CD14-positive monocyte (primary cell): Measurements from ENCODE around the gene CDK19. TPM values are rescaled to one million over a fixed set of nuclear protein-coding genes. Genes with fewer than 3 reads are reported as not detected.

Experiments used
- DNase-seq, 3 donors: peaks; one replicate each; pipeline ENCODE4 v3.0.0-alpha.2; 2011 to 2022
- H2AFZ ChIP-seq: 2 replicates; pipeline ENCODE4 v1.6.0; 2012; ENCODE audit warnings: mild to moderate bottlenecking, low read depth, low read length, inconsistent platforms; ENCODE audit not compliant: insufficient read depth, poor library complexity, severe bottlenecking
- H3K27ac ChIP-seq, 2 donors: 1 replicate in 1 of 2; 2 replicates in 1 of 2; pipeline ENCODE4 v1.5.1; 2012 to 2013; ENCODE audit warnings: low read length in 2 of 2, control low read depth in 1 of 2, inconsistent platforms in 1 of 2, low read depth in 1 of 2, mild to moderate bottlenecking in 1 of 2
- H3K27me3 ChIP-seq, 2 donors: one replicate each; pipeline versions ENCODE4 v1.6.0 to v1.6.1; 2011 to 2013; ENCODE audit warnings: low read length in 2 of 2; ENCODE audit not compliant: control insufficient read depth in 2 of 2, insufficient read depth in 2 of 2
- H3K36me3 ChIP-seq, 2 donors: replicated peaks in 1 of 2; 1 replicate in 1 of 2; 2 replicates in 1 of 2; pipeline versions ENCODE4 v1.5.1 to v1.6.1; 2012 to 2013; ENCODE audit warnings: low read length in 2 of 2, control low read depth in 1 of 2, inconsistent platforms in 1 of 2, mild to moderate bottlenecking in 1 of 2; ENCODE audit not compliant: insufficient read depth in 2 of 2, control insufficient read depth in 1 of 2
- H3K4me1 ChIP-seq, 2 donors: 1 replicate in 1 of 2; 2 replicates in 1 of 2; pipeline versions ENCODE4 v1.5.1 to v1.6.1; 2012 to 2013; ENCODE audit warnings: low read length in 2 of 2, control low read depth in 1 of 2, inconsistent platforms in 1 of 2, mild to moderate bottlenecking in 1 of 2, moderate library complexity in 1 of 2; ENCODE audit not compliant: insufficient read depth in 2 of 2, control insufficient read depth in 1 of 2
- H3K4me2 ChIP-seq: replicated peaks from 2 replicates; pipeline ENCODE3; 2012; ENCODE audit warnings: low read length, moderate library complexity, mild to moderate bottlenecking; ENCODE audit not compliant: poor library complexity, severe bottlenecking; ENCODE audit errors: extremely low read depth
- H3K4me3 ChIP-seq, 3 experiments: fragments of 200-600 bp in 1 of 3; sonication (generic) in 1 of 3; replicated peaks in 1 of 3; 1 replicate in 2 of 3; 2 replicates in 1 of 3; pipeline ENCODE4 v1.5.1; 2011 to 2013; ENCODE audit warnings: low read length in 3 of 3, mild to moderate bottlenecking in 3 of 3, control low read depth in 2 of 3, low read depth in 2 of 3, inconsistent platforms in 1 of 3, moderate library complexity in 1 of 3
- H3K79me2 ChIP-seq: 2 replicates; pipeline ENCODE4 v1.6.0; 2012; ENCODE audit warnings: mild to moderate bottlenecking, control low read depth, inconsistent platforms, low read length, moderate library complexity; ENCODE audit not compliant: insufficient read depth
- H3K9ac ChIP-seq: 2 replicates; pipeline ENCODE4 v1.6.0; 2017; ENCODE audit warnings: low read length, mild to moderate bottlenecking; ENCODE audit not compliant: insufficient read depth, poor library complexity, severe bottlenecking
- H3K9me3 ChIP-seq, 2 donors: replicated peaks in 1 of 2; 1 replicate in 1 of 2; 2 replicates in 1 of 2; pipeline versions ENCODE4 v1.5.1 to v1.6.1; 2012 to 2013; ENCODE audit warnings: low read length in 2 of 2, control low read depth in 1 of 2; ENCODE audit not compliant: control insufficient read depth in 1 of 2, insufficient read depth in 1 of 2
- H4K20me1 ChIP-seq: 2 replicates; pipeline ENCODE4 v1.6.0; 2012; ENCODE audit warnings: mild to moderate bottlenecking, low read length, control low read depth, moderate library complexity; ENCODE audit not compliant: insufficient read depth
- H3K27ac Mint-ChIP-seq, 7 donors: one replicate each; pipeline ENCODE4 v1.8.0; 2020; ENCODE audit warnings: mild to moderate bottlenecking in 7 of 7, mixed read lengths in 7 of 7, moderate library complexity in 6 of 7, inconsistent platforms in 2 of 7
- H3K27me3 Mint-ChIP-seq, 3 donors: one replicate each; pipeline ENCODE4 v1.8.0; 2021 to 2022; ENCODE audit warnings: low read depth in 3 of 3, mild to moderate bottlenecking in 3 of 3, mixed read lengths in 3 of 3, moderate library complexity in 3 of 3, inconsistent platforms in 1 of 3
- H3K36me3 Mint-ChIP-seq, 2 donors: one replicate each; pipeline ENCODE4 v1.8.0; 2020; ENCODE audit warnings: mixed read lengths in 2 of 2, inconsistent platforms in 1 of 2, mild to moderate bottlenecking in 1 of 2
- H3K4me1 Mint-ChIP-seq: one replicate; pipeline ENCODE4 v1.8.0; 2020; ENCODE audit warnings: mild to moderate bottlenecking, mixed read lengths
- H3K4me3 Mint-ChIP-seq, 2 donors: one replicate each; pipeline ENCODE4 v1.8.0; 2020; ENCODE audit warnings: mild to moderate bottlenecking in 2 of 2, mixed read lengths in 2 of 2, moderate library complexity in 1 of 2
- H3K9me3 Mint-ChIP-seq, 7 donors: one replicate each; pipeline ENCODE4 v1.8.0; 2020 to 2022; ENCODE audit warnings: mixed read lengths in 7 of 7, mild to moderate bottlenecking in 6 of 7, moderate library complexity in 6 of 7, inconsistent platforms in 2 of 7
- WGBS: methylation state at CpG from one replicate; pipeline ENCODE4 v1.1.5; 2013; ENCODE audit warnings: missing lambda C conversion rate; ENCODE audit not compliant: insufficient coverage; 5-methylcytosine and 5-hydroxymethylcytosine counted together
- intact Hi-C, 2 donors: fragments of 100-400 bp; cut with micrococcal nuclease; formaldehyde crosslinking; loops; one replicate each; pipeline versions ENCODE4 v1.15.0 to v1.15.1; 2023
- polyA plus RNA-seq, 3 donors: library from polyadenylated mRNA; depleted of rRNA in 1 of 3; unstranded in 2 of 3; stranded (reverse) in 1 of 3; fragments of 300-500 nt in 2 of 3; fragments of >200 nt in 1 of 3; fragmentation: Illumina TruSeq in 2 of 3; gene quantifications; 1 replicate in 2 of 3; 2 replicates in 1 of 3; pipeline ENCODE4 v1.2.3, GENCODE V29; 2012 to 2021
- TF ChIP-seq, protein P1 (sequence below): fragments of 200-600 bp; IDR thresholded peaks from one replicate; pipeline ENCODE4 v1.8.0; 2022; ENCODE audit warnings: antibody characterized with exemption, mild to moderate bottlenecking

CDK19 gene
- polyA plus RNA-seq, 3 donors = 2.7 to 12.0 (median 3.9) TPM

- Histone ChIP-seq H3K27ac (no peak overlapping the region), H3K4me2 (no peak overlapping the region), H3K27me3 (no peaks in the 10 kb centered on the region), H3K36me3 (peaks cover 0 to 17% of the 10 kb centered on the region in 2 donors), H3K4me1 (no peaks in the 10 kb centered on the region), H3K9ac (no peak overlapping the region), H3K9me3 (no peaks in the 10 kb centered on the region), H4K20me1 (no peaks in the 10 kb centered on the region), H3K4me3 (no peak overlapping the region), H3K79me2 (peaks cover 13% of the 10 kb centered on the region), H2AFZ (no peak overlapping the region)
- Mint-ChIP-seq H3K9me3 (no peaks in the 10 kb centered on the region), H3K36me3 (peaks cover 13 to 29% of the 10 kb centered on the region in 2 donors), H3K27ac (no peak overlapping the region), H3K27me3 (no peaks in the 10 kb centered on the region), H3K4me3 (no peak overlapping the region), H3K4me1 (no peaks in the 10 kb centered on the region)
- intact Hi-C loops = no loop called here
- DNase-seq = no peak
- TF ChIP-seq, protein P1, sequence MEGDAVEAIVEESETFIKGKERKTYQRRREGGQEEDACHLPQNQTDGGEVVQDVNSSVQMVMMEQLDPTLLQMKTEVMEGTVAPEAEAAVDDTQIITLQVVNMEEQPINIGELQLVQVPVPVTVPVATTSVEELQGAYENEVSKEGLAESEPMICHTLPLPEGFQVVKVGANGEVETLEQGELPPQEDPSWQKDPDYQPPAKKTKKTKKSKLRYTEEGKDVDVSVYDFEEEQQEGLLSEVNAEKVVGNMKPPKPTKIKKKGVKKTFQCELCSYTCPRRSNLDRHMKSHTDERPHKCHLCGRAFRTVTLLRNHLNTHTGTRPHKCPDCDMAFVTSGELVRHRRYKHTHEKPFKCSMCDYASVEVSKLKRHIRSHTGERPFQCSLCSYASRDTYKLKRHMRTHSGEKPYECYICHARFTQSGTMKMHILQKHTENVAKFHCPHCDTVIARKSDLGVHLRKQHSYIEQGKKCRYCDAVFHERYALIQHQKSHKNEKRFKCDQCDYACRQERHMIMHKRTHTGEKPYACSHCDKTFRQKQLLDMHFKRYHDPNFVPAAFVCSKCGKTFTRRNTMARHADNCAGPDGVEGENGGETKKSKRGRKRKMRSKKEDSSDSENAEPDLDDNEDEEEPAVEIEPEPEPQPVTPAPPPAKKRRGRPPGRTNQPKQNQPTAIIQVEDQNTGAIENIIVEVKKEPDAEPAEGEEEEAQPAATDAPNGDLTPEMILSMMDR = no peak
Measured at GRCh38 chr6:110676396-110676795, 138.9 kb downstream of the CDK19 start.

DNA sequence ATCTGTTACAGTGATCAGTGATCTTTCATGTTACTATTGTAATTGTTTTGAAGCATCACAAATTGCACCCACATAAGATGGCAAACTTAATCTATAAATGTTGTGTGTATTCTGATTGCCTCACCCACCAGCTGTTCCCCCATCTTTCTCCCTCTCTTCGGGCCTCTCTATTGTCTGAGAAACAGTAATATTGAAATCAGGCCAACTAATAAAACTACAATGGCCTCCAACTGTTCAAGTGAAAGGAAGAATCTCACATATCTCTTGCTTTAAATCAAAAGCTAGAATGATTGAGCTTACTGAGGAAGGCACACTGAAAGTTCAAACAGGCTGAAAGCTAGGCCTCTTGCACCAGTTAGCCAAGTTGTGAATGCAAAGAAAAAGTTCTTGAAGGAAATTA lies 141.2 kb downstream of the CDK19 start:
- Histone ChIP-seq H4K20me1 (no peaks in the 10 kb centered on the region), H3K36me3 (peaks cover 0 to 24% of the 10 kb centered on the region in 2 donors), H3K27ac (no peak overlapping the region), H3K4me1 (no peaks in the 10 kb centered on the region), H3K79me2 (peaks cover 6% of the 10 kb centered on the region), H3K4me2 (no peak overlapping the region), H3K27me3 (no peaks in the 10 kb centered on the region), H3K9ac (no peak overlapping the region), H2AFZ (no peak overlapping the region), H3K9me3 (no peaks in the 10 kb centered on the region), H3K4me3 (no peak overlapping the region)
- H3K4me1 Mint-ChIP-seq = no peaks in the 10 kb centered on the region
- TF ChIP-seq, protein P1 = no peak
- intact Hi-C loops = no loop called here
- H3K27me3 Mint-ChIP-seq = no peaks in the 10 kb centered on the region
- H3K27ac Mint-ChIP-seq = no peak overlapping the region
- no peak for DNase-seq
- H3K36me3 Mint-ChIP-seq = peaks cover 14 to 36% of the 10 kb centered on the region in 2 donors
- no CpG with 5 or more reads among the region's 1 CpG for WGBS
- H3K9me3 Mint-ChIP-seq = no peaks in the 10 kb centered on the region
- no peak overlapping the region for H3K4me3 Mint-ChIP-seq
